H1 (cell line): ENCODE measurements around the gene ANKRD13B. TPM values are rescaled to one million over a fixed set of nuclear protein-coding genes. Genes with fewer than 3 reads are reported as not detected.

ENCODE experiments used
- CHD7 ChIP-seq: fragments of 300-600 bp; sonication (generic); IDR thresholded peaks from 2 replicates; pipeline ENCODE4 v1.7.1; 2012; ENCODE audit warnings: low read length, moderate library complexity, mild to moderate bottlenecking, inconsistent platforms; ENCODE audit not compliant: insufficient replicate concordance
- FOSL1 ChIP-seq: IDR thresholded peaks from 2 replicates; pipeline ENCODE4 v1.6.1; 2011; ENCODE audit warnings: mild to moderate bottlenecking, low read depth, low read length, moderate library complexity; ENCODE audit not compliant: insufficient read depth
- HDAC2 ChIP-seq, 2 experiments: fragments of 300-600 bp in 1 of 2; sonication (generic) in 1 of 2; IDR thresholded peaks; 2 replicates each; pipeline ENCODE4 v1.6.1; 2011 to 2012; ENCODE audit warnings: low read depth in 2 of 2, low read length in 2 of 2, mild to moderate bottlenecking in 2 of 2, moderate library complexity in 2 of 2, borderline replicate concordance in 1 of 2, inconsistent platforms in 1 of 2
- KDM4A ChIP-seq: IDR thresholded peaks from one replicate; pipeline ENCODE4 v1.7.1; 2012; ENCODE audit warnings: low read depth, mild to moderate bottlenecking, moderate library complexity, low read length, inconsistent platforms; ENCODE audit not compliant: severe bottlenecking
- polyA plus RNA-seq, 7 experiments: library from polyadenylated mRNA; depleted of rRNA in 3 of 7; stranded (reverse) in 5 of 7; unstranded in 2 of 7; fragments of >200 nt in 5 of 7; fragments of 200-250 nt in 2 of 7; gene quantifications; 1 replicate in 5 of 7; 2 replicates in 1 of 7; 4 replicates in 1 of 7; pipeline versions ENCODE4 v1.2.1 to v1.2.3, GENCODE V29; 2011 to 2013; ENCODE audit warnings: missing spikeins in 2 of 7, mixed read lengths in 2 of 7
- total RNA-seq: library from RNA; stranded (reverse); fragmentation: NEBNext Ultra II Directional; extraction: Animal tissue kit (Norgen Biotek cat#: 25700); gene quantifications from 2 replicates; pipeline ENCODE4 v1.2.1, GENCODE V29; 2021

Gene ANKRD13B
- total and polyA plus RNA-seq, 2 of the 8 experiments (the other 6 are each of a cell fraction or from before 2014, with no cell fraction given) = 16.4 to 48.5 TPM

- TF ChIP-seq CHD7 = no peak
- TF ChIP-seq HDAC2 (IDR thresholded peaks at IDR 0.05; ENCODE audit: borderline replicate concordance in 1 of 2, low read depth in 2 of 2, low read length in 2 of 2) = no peak
- no peak for TF ChIP-seq FOSL1
- peak; percentile 47 for TF ChIP-seq KDM4A
Observed at GRCh38 chr17:29567304-29567553, 25.7 kb upstream of the ANKRD13B start (continued).
